Activated CD4-positive, alpha-beta T cell treated with anti-CD3 and anti-CD28 coated beads, Interleukin-2, amount 50 U/mL, for 1 hour (primary cell): ENCODE measurements around the gene POF1B.
"Not testable (repeated sequence)": the region's sequence is repeated elsewhere in the genome, so short reads cannot be mapped to it uniquely, and the experiment has no call there.

ENCODE experiments used
- DNase-seq: peaks from one replicate; pipeline ENCODE4 v3.0.0-alpha.2; 2020

Gene POF1B

GRCh38 chrX:85379174-85379907, at the start of gene POF1B:
POF1B (minus strand) TSS chrX:85379665; CDS start chrX:85379454, 211 bp downstream.
- no peak for DNase-seq

GRCh38 chrX:85429066-85429465, 49.6 kb upstream of the POF1B start:
- no peak for DNase-seq

- no peak for DNase-seq
Observed at GRCh38 chrX:85419293-85419692, 39.8 kb upstream of the POF1B start.

- DNase-seq = no peak
Observed at GRCh38 chrX:85391878-85392238, 12.4 kb upstream of the POF1B start.

GRCh38 chrX:85391185-85391877, 11.9 kb upstream of the POF1B start:
- DNase-seq = no peak

- DNase-seq = no peak
Observed at GRCh38 chrX:85381602-85382001, 2.1 kb upstream of the POF1B start.

- DNase-seq = no peak
Observed at GRCh38 chrX:85378461-85378860, 1.0 kb downstream of the POF1B start.

GRCh38 chrX:85375333-85375738, 4.1 kb downstream of the POF1B start:
- DNase-seq = no peak

- no peak for DNase-seq
Observed at GRCh38 chrX:85365370-85365995, 14.0 kb downstream of the POF1B start.

- no peak for DNase-seq
Observed at GRCh38 chrX:85359051-85359450, 20.4 kb downstream of the POF1B start.

GRCh38 chrX:85345523-85345922, 33.9 kb downstream of the POF1B start:
- no peak for DNase-seq

- DNase-seq = no peak
Observed at GRCh38 chrX:85327060-85327333, 52.5 kb downstream of the POF1B start.

- DNase-seq = no peak
Observed at GRCh38 chrX:85326234-85327059, 53.0 kb downstream of the POF1B start.

GRCh38 chrX:85311348-85311747, 68.1 kb downstream of the POF1B start:
- DNase-seq = not testable (repeated sequence)

GRCh38 chrX:85309717-85310116, 69.7 kb downstream of the POF1B start:
- no peak for DNase-seq

- DNase-seq = no peak
Observed at GRCh38 chrX:85303544-85303943, 75.9 kb downstream of the POF1B start.

GRCh38 chrX:85288992-85289723, 90.3 kb downstream of the POF1B start:
- no peak for DNase-seq

GRCh38 chrX:85285286-85285685, 94.2 kb downstream of the POF1B start:
- DNase-seq = not testable (repeated sequence)

GRCh38 chrX:85244450-85245211, 134.8 kb downstream of the POF1B start:
- DNase-seq = no peak

- no peak for DNase-seq
Observed at GRCh38 chrX:85243761-85244449, 135.6 kb downstream of the POF1B start, which contains the start of the genes SATL1 and ZNF711. SATL1 (minus strand) TSS chrX:85243779; CDS start chrX:85108968, 134,811 bp downstream. ZNF711 (plus strand) TSS chrX:85243991; CDS start chrX:85247573, 3,582 bp downstream.

- DNase-seq = no peak
Observed at GRCh38 chrX:85243155-85243554, 136.3 kb downstream of the POF1B start.
